ENCODE data around the gene BLOC1S1. TPM values are rescaled to one million over a fixed set of nuclear protein-coding genes. Genes with fewer than 3 reads are reported as not detected.

The BLOC1S1 gene
- total and polyA plus RNA-seq, 9 of the 15 experiments (the other 6 are each of a cell fraction or from before 2014, with no cell fraction given) = 75.2 to 161 (median 98.8) TPM

- TF ChIP-seq RBM39 (optimal IDR thresholded peaks at IDR 0.05; ENCODE audit: low read depth, low read length) (no peak), SMARCA4 (IDR thresholded peaks at IDR 0.05) (0 out of 2 replicates have a peak, but pooled peaks have one; percentile 22), ZBTB49 (CRISPR knock-in tag; IDR thresholded peaks at IDR 0.05; ENCODE audit: borderline replicate concordance) (no peak), ATF6 (CRISPR knock-in tag; IDR thresholded peaks at IDR 0.05) (no peak), TRIM24 (IDR thresholded peaks at IDR 0.05) (no peak), DLX4 (CRISPR knock-in tag; IDR thresholded peaks at IDR 0.05) (no peak), BMI1 (IDR thresholded peaks at IDR 0.05; ENCODE audit: low read length) (no peak), FUS (optimal IDR thresholded peaks at IDR 0.05; ENCODE audit: low read depth, low read length) (no peak), ZNF518B (CRISPR knock-in tag; IDR thresholded peaks at IDR 0.05) (no peak), BDP1 (IDR thresholded peaks at IDR 0.05; ENCODE audit: insufficient read depth, insufficient read length) (no peak), STAT5A (IDR thresholded peaks at IDR 0.05; ENCODE audit: borderline replicate concordance, low read length) (no peak), ZNF830 (CRISPR knock-in tag; IDR thresholded peaks at IDR 0.05) (no peak), MCM3 (IDR thresholded peaks at IDR 0.05) (no peak), HSF4 (CRISPR knock-in tag; IDR thresholded peaks at IDR 0.05; ENCODE audit: borderline replicate concordance) (no peak), ZFPM2 (CRISPR knock-in tag; IDR thresholded peaks at IDR 0.05) (no peak), KLF16 (IDR thresholded peaks at IDR 0.05) (no peak), EGR1 (conservative IDR thresholded peaks at IDR 0.05) (no peak; the same call in 1 of the 2 replicates)
These were observed 30.5 kb downstream of the BLOC1S1 start (continued) for GRCh38 chr12:55746174-55746912.
